Measurements from ENCODE around the gene KCNQ1.

The KCNQ1 gene

GRCh38 chr11:2540223-2540991, 95.6 kb downstream of the KCNQ1 start:
- DNase-seq (ENCODE audit: low read depth), result no peak
- in situ Hi-C loops (cut with HindIII; ENCODE audit: low sequenced_read_pairs), result no loop called here

GRCh38 chr11:2540992-2541680, 96.3 kb downstream of the KCNQ1 start:
- DNase-seq (ENCODE audit: low read depth), result no peak
- H3K4me3 ChIP-seq (ENCODE audit: low read depth, low read length), result no peak overlapping the region
- in situ Hi-C loops (cut with HindIII; ENCODE audit: low sequenced_read_pairs), result no loop called here
- no peak for TF ChIP-seq CTCF (IDR thresholded peaks at IDR 0.05; ENCODE audit: low read depth, low read length, missing control alignments)

More at GRCh38 chr11:2540223-2540991, 95.6 kb downstream of the KCNQ1 start:
- no peak overlapping the region for H3K4me3 ChIP-seq (ENCODE audit: low read depth, low read length)
- no peak for TF ChIP-seq CTCF (IDR thresholded peaks at IDR 0.05; ENCODE audit: low read depth, low read length, missing control alignments)

GRCh38 chr11:2541881-2542361, 97.1 kb downstream of the KCNQ1 start:
- no peak overlapping the region for H3K4me3 ChIP-seq (ENCODE audit: low read depth, low read length)
- TF ChIP-seq CTCF (IDR thresholded peaks at IDR 0.05; ENCODE audit: low read depth, low read length, missing control alignments), result no peak
- no peak for DNase-seq (ENCODE audit: low read depth)

DNA sequence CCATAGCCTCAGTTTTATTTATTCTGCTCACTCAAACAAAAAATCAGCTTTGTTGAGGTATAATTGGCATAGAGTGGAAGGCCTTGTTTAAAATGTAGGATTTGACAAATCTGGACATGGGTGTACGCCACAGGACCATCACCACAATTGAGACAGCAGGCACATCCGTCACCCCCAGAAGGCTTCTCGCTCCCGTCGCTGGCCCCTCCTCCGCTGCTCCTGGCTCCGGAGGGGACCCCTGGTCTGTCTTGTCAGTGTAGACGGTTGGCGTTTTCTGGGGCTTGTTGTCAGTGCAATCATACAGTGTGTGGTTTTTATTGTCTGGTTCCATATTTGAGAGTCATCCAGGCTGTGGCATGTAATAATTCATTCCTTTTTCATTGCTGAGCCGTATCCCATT, 97.6 kb downstream of the KCNQ1 start:
- no peak for DNase-seq (ENCODE audit: low read depth)
- TF ChIP-seq CTCF (IDR thresholded peaks at IDR 0.05; ENCODE audit: low read depth, low read length, missing control alignments), result no peak
- in situ Hi-C loops (cut with HindIII; ENCODE audit: low sequenced_read_pairs), result no loop called here
- no peak overlapping the region for H3K4me3 ChIP-seq (ENCODE audit: low read depth, low read length)

More at GRCh38 chr11:2541881-2542361, 97.1 kb downstream of the KCNQ1 start:
- in situ Hi-C loops (cut with HindIII; ENCODE audit: low sequenced_read_pairs), result no loop called here

DNA sequence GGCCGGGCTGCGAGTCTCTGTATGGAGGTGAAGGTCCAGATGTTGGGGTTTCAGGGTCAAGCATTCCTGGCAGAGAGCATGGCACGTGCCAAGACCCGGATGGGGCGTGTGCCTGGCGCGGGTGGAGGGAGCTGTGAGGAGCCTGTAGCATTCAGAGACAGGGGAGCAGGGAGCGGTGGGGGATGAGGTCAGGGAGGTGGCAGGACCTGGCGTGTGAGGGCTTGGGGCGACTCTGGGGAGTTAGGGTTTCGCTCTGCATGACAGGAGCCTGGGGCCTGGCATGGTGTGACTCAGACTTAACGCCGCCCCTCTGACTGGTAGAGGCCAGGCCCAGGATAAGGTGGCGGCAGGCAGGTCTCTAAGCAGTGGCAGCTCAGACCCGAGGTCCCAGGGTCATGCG, 103.0 kb downstream of the KCNQ1 start:
- H3K4me3 ChIP-seq (ENCODE audit: low read depth, low read length), result no peak overlapping the region
- in situ Hi-C loops (cut with HindIII; ENCODE audit: low sequenced_read_pairs), result no loop called here
- no peak for TF ChIP-seq CTCF (IDR thresholded peaks at IDR 0.05; ENCODE audit: low read depth, low read length, missing control alignments)
- DNase-seq (ENCODE audit: low read depth), result no peak

GRCh38 chr11:2548596-2548995, 103.8 kb downstream of the KCNQ1 start:
- DNase-seq (ENCODE audit: low read depth), result no peak
- in situ Hi-C loops (cut with HindIII; ENCODE audit: low sequenced_read_pairs), result no loop called here
- H3K4me3 ChIP-seq (ENCODE audit: low read depth, low read length), result no peak overlapping the region
- TF ChIP-seq CTCF (IDR thresholded peaks at IDR 0.05; ENCODE audit: low read depth, low read length, missing control alignments), result no peak

All from astrocyte of the cerebellum (primary cell).